ENCODE data around the gene BTNL3.

GRCh38 chr5:181040631-181040945 lies 51.9 kb downstream of the BTNL3 start:
- TF ChIP-seq POLR2A (IDR thresholded peaks at IDR 0.05), result no peak
- TF ChIP-seq CTCF (IDR thresholded peaks at IDR 0.05 in 8 of 11, conservative IDR thresholded peaks at IDR 0.05 in 3 of 11), result no peak
